Fibroblast of villous mesenchyme (primary cell): ENCODE data around the gene INF2. TPM values are rescaled to one million over a fixed set of nuclear protein-coding genes. Genes with fewer than 3 reads are reported as not detected.

ENCODE experiments used
- DNase-seq: peaks from one replicate; pipeline ENCODE4 v3.0.0-alpha.2; 2010; ENCODE audit warnings: low read depth
- H3K4me3 ChIP-seq: 2 replicates; pipeline ENCODE4 v1.5.1; 2011; ENCODE audit warnings: low read depth, mild to moderate bottlenecking, low read length
- CTCF ChIP-seq: IDR thresholded peaks from 2 replicates; pipeline ENCODE4 v1.5.1; 2012; ENCODE audit warnings: low read depth, mild to moderate bottlenecking, low read length; ENCODE audit not compliant: insufficient read depth
- total RNA-seq: library from RNA; depleted of rRNA; stranded (reverse); fragments of >200 nt; gene quantifications from 2 replicates; pipeline ENCODE4 v1.2.3, GENCODE V29; 2012

INF2 gene
- total RNA-seq, 1 donor = 68.7 TPM

- H3K4me3 ChIP-seq = no peak overlapping the region
- DNase-seq = no peak
- no peak for TF ChIP-seq CTCF
Measured at GRCh38 chr14:104707608-104708595, 18.5 kb downstream of the INF2 start.

GRCh38 chr14:104708606-104709268 lies 19.3 kb downstream of the INF2 start:
- no peak overlapping the region for H3K4me3 ChIP-seq
- TF ChIP-seq CTCF = peak; percentile 98
- DNase-seq = peak; percentile 54

- peak; percentile 4 for TF ChIP-seq CTCF
- no peak overlapping the region for H3K4me3 ChIP-seq
- no peak for DNase-seq
Measured at GRCh38 chr14:104709387-104710039, 20.1 kb downstream of the INF2 start.

- no peak for DNase-seq
- no peak overlapping the region for H3K4me3 ChIP-seq
Measured at GRCh38 chr14:104710071-104710735, 20.8 kb downstream of the INF2 start.

GRCh38 chr14:104712881-104713734 lies 23.7 kb downstream of the INF2 start:
- no peak for DNase-seq
- TF ChIP-seq CTCF = no peak
- no peak overlapping the region for H3K4me3 ChIP-seq

More at GRCh38 chr14:104710071-104710735, 20.8 kb downstream of the INF2 start:
- TF ChIP-seq CTCF = no peak

GRCh38 chr14:104714066-104714465 lies 24.6 kb downstream of the INF2 start:
- DNase-seq = no peak
- no peak for TF ChIP-seq CTCF
- H3K4me3 ChIP-seq = no peak overlapping the region
